Astrocyte (in vitro differentiated cells and primary cell): Measurements from ENCODE around the gene FAM53B. TPM values are rescaled to one million over a fixed set of nuclear protein-coding genes. Genes with fewer than 3 reads are reported as not detected.

Experiments used
- DNase-seq: peaks from one replicate; pipeline ENCODE4 v3.0.0-alpha.2; 2010; ENCODE audit warnings: low read depth
- FAIRE-seq: peaks from 2 replicates; lab custom pipeline; 2011; peaks lifted over from hg19 to GRCh38; lab: Jason Lieb, UNC
- H2AFZ ChIP-seq: 2 replicates; pipeline ENCODE4 v1.6.0; 2012; ENCODE audit warnings: low read depth, low read length, inconsistent platforms
- H3K27ac ChIP-seq: 2 replicates; pipeline ENCODE4 v1.5.1; 2011; ENCODE audit warnings: low read depth, low read length, inconsistent platforms
- H3K27me3 ChIP-seq: 2 replicates; pipeline ENCODE4 v1.6.0; 2011; ENCODE audit warnings: low read length, inconsistent platforms; ENCODE audit not compliant: insufficient read depth
- H3K36me3 ChIP-seq: 2 replicates; pipeline ENCODE4 v1.5.1; 2011; ENCODE audit warnings: low read length, inconsistent platforms; ENCODE audit not compliant: insufficient read depth
- H3K4me1 ChIP-seq: 2 replicates; pipeline ENCODE4 v1.5.1; 2011; ENCODE audit warnings: low read length, inconsistent platforms; ENCODE audit not compliant: insufficient read depth
- H3K4me2 ChIP-seq: 2 replicates; pipeline ENCODE4 v1.6.0; 2012; ENCODE audit warnings: low read length, inconsistent platforms
- H3K4me3 ChIP-seq: 2 replicates; pipeline ENCODE4 v1.5.1; 2011; ENCODE audit warnings: low read depth, mild to moderate bottlenecking, low read length, inconsistent platforms; ENCODE audit not compliant: insufficient read depth
- H3K79me2 ChIP-seq: 2 replicates; pipeline ENCODE4 v1.6.0; 2012; ENCODE audit warnings: mild to moderate bottlenecking, low read length, inconsistent platforms; ENCODE audit not compliant: insufficient read depth
- H3K9ac ChIP-seq: 2 replicates; pipeline ENCODE4 v1.6.0; 2012; ENCODE audit warnings: mild to moderate bottlenecking, low read length, inconsistent platforms
- H3K9me3 ChIP-seq: 2 replicates; pipeline ENCODE4 v1.5.1; 2012; ENCODE audit warnings: low read depth, mild to moderate bottlenecking, low read length, inconsistent platforms; ENCODE audit not compliant: insufficient read depth
- H4K20me1 ChIP-seq: 2 replicates; pipeline ENCODE4 v1.6.0; 2012; ENCODE audit warnings: low read length, inconsistent platforms; ENCODE audit not compliant: insufficient read depth
- H3K27ac Mint-ChIP-seq: one replicate; pipeline ENCODE4 v1.8.0; 2021; ENCODE audit warnings: mild to moderate bottlenecking, mixed read lengths; ENCODE audit not compliant: unreplicated experiment
- H3K27me3 Mint-ChIP-seq: one replicate; pipeline ENCODE4 v1.8.0; 2021; ENCODE audit warnings: low read depth, mixed read lengths; ENCODE audit not compliant: unreplicated experiment
- H3K36me3 Mint-ChIP-seq: one replicate; pipeline ENCODE4 v1.8.0; 2021; ENCODE audit warnings: low read depth, mixed read lengths; ENCODE audit not compliant: unreplicated experiment
- H3K4me1 Mint-ChIP-seq: one replicate; pipeline ENCODE4 v1.8.0; 2021; ENCODE audit warnings: low read depth, mixed read lengths; ENCODE audit not compliant: unreplicated experiment
- H3K4me3 Mint-ChIP-seq: one replicate; pipeline ENCODE4 v1.8.0; 2021; ENCODE audit warnings: mild to moderate bottlenecking, moderate library complexity, mixed read lengths; ENCODE audit not compliant: unreplicated experiment
- H3K9me3 Mint-ChIP-seq: one replicate; pipeline ENCODE4 v1.8.0; 2021; ENCODE audit warnings: mild to moderate bottlenecking, mixed read lengths; ENCODE audit not compliant: unreplicated experiment
- CTCF ChIP-seq: IDR thresholded peaks from 2 replicates; pipeline ENCODE4 v1.5.1; 2011; ENCODE audit warnings: low read depth, mild to moderate bottlenecking, inconsistent platforms, low read length, moderate library complexity; ENCODE audit not compliant: insufficient read depth
- EZH2 ChIP-seq: IDR thresholded peaks from 2 replicates; pipeline ENCODE4 v1.6.1; 2012; ENCODE audit warnings: mild to moderate bottlenecking, low read length, inconsistent platforms; ENCODE audit not compliant: insufficient read depth
- total RNA-seq: library from RNA; stranded (reverse); gene quantifications from 2 replicates; pipeline ENCODE4 v1.2.1, GENCODE V29; 2021

Gene FAM53B
- total RNA-seq, 1 donor from 2014 or later: 12.9 TPM

DNA sequence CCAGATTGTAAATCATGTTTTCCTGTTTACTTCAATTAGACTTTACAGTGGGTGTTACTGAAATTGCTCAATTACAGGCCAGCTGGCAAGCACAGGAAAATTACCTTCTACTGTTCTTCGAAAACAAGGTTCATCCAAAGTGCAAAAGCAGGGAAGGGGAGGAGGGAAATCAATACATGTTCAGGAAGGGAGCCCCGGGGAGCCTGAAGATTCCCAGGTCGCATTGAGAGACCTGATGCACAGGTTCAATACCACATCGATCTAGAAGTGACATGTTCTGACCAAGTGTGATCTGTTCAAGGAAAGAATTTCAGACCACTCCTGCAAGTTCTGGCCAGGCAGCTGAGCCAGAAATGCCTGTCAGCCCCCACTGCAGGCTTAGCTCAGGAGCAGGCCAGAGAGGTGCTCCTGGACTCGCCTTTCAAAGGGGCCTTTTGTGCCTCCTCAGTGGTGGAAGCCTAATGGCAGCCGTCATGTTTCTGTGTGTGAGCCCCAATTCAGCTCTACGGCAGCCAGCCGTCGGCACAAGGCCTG lies 35.9 kb downstream of the FAM53B start:
- Mint-ChIP-seq H3K4me1 (peaks cover 18% of the 10 kb centered on the region), H3K9me3 (no peaks in the 10 kb centered on the region), H3K27ac (no peak overlapping the region), H3K4me3 (no peak overlapping the region), H3K27me3 (peaks cover 2% of the 10 kb centered on the region), H3K36me3 (peaks cover 11% of the 10 kb centered on the region)
- no peak overlapping the region for H3K4me2 ChIP-seq
- no peaks in the 10 kb centered on the region for H3K36me3 ChIP-seq
- H3K79me2 ChIP-seq: peaks cover 30% of the 10 kb centered on the region
- DNase-seq: no peak
- H2AFZ ChIP-seq: no peak overlapping the region
- H3K27me3 ChIP-seq: no peaks in the 10 kb centered on the region
- no peak for FAIRE-seq
- H3K4me1 ChIP-seq: no peaks in the 10 kb centered on the region
- no peak for TF ChIP-seq CTCF
- TF ChIP-seq EZH2: no peak
- no peak overlapping the region for H3K4me3 ChIP-seq
- no peak overlapping the region for H3K9ac ChIP-seq
- H3K27ac ChIP-seq: no peak overlapping the region
- H4K20me1 ChIP-seq: peaks cover 76% of the 10 kb centered on the region
- no peaks in the 10 kb centered on the region for H3K9me3 ChIP-seq

- H3K9me3 ChIP-seq: no peaks in the 10 kb centered on the region
- Mint-ChIP-seq H3K36me3 (peaks cover 7% of the 10 kb centered on the region), H3K27me3 (peaks cover 2% of the 10 kb centered on the region), H3K9me3 (no peaks in the 10 kb centered on the region), H3K4me1 (peaks cover 15% of the 10 kb centered on the region), H3K27ac (no peak overlapping the region), H3K4me3 (no peak overlapping the region)
- H3K27ac ChIP-seq: no peak overlapping the region
- H3K79me2 ChIP-seq: peaks cover 22% of the 10 kb centered on the region
- H4K20me1 ChIP-seq: peaks cover 73% of the 10 kb centered on the region
- TF ChIP-seq CTCF: no peak
- TF ChIP-seq EZH2: no peak
- no peaks in the 10 kb centered on the region for H3K4me1 ChIP-seq
- no peak for DNase-seq
- no peak overlapping the region for H2AFZ ChIP-seq
- FAIRE-seq: no peak
- H3K36me3 ChIP-seq: no peaks in the 10 kb centered on the region
- no peak overlapping the region for H3K4me2 ChIP-seq
- H3K27me3 ChIP-seq: no peaks in the 10 kb centered on the region
- H3K9ac ChIP-seq: no peak overlapping the region
- H3K4me3 ChIP-seq: no peak overlapping the region
These were observed 36.6 kb downstream of the FAM53B start for GRCh38 chr10:124707551-124707950.

DNA sequence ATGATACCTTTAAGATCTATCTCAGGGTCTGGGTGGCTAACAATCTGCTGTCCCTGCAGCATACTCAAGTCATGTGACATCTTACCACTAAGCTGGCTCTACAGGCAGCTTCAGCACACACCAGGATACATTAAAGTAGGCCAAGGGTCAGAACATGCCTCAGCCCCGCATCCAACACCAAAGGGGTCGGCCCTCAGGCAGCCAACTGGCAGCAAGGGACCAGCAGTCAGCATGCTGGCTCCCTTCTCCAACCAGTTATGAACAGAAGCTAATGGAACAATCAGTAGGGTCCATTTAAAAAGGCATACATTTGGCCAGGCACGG lies 37.1 kb downstream of the FAM53B start:
- no peak overlapping the region for H3K9ac ChIP-seq
- Mint-ChIP-seq H3K9me3 (no peaks in the 10 kb centered on the region), H3K4me1 (peaks cover 15% of the 10 kb centered on the region), H3K36me3 (peaks cover 7% of the 10 kb centered on the region), H3K4me3 (no peak overlapping the region), H3K27me3 (peaks cover 2% of the 10 kb centered on the region), H3K27ac (no peak overlapping the region)
- no peak for TF ChIP-seq EZH2
- no peak for TF ChIP-seq CTCF
- no peaks in the 10 kb centered on the region for H3K36me3 ChIP-seq
- peaks cover 20% of the 10 kb centered on the region for H3K79me2 ChIP-seq
- no peak overlapping the region for H2AFZ ChIP-seq
- DNase-seq (no peak), FAIRE-seq (no peak)
- no peak overlapping the region for H3K27ac ChIP-seq
- peaks cover 3% of the 10 kb centered on the region for H3K4me1 ChIP-seq
- no peaks in the 10 kb centered on the region for H3K9me3 ChIP-seq
- H3K4me3 ChIP-seq: no peak overlapping the region
- no peak overlapping the region for H3K4me2 ChIP-seq
- peaks cover 74% of the 10 kb centered on the region for H4K20me1 ChIP-seq
- H3K27me3 ChIP-seq: no peaks in the 10 kb centered on the region
